Measurements from ENCODE around the gene BRDT. TPM values are rescaled to one million over a fixed set of nuclear protein-coding genes. Genes with fewer than 3 reads are reported as not detected.

The BRDT gene
- total and polyA plus RNA-seq, 2 donors, result under 0.01 to 0.18 TPM

- H3K36me3 ChIP-seq (ENCODE audit: control insufficient read depth in 2 of 2, insufficient read depth in 2 of 2, low read length in 1 of 2), result no peaks in the 10 kb centered on the region
- no peaks in the 10 kb centered on the region for H3K4me1 ChIP-seq (ENCODE audit: control insufficient read depth in 2 of 2, insufficient read depth in 2 of 2, low read length in 2 of 2)
- no peaks in the 10 kb centered on the region for H3K9me3 ChIP-seq (ENCODE audit: control insufficient read depth in 2 of 2, insufficient read depth in 1 of 2, low read length in 1 of 2)
- H3K27ac ChIP-seq (ENCODE audit: low read depth in 1 of 2, low read length in 1 of 2), result no peak overlapping the region
- WGBS, result 97% methylated on average over 4 of the region's 4 CpGs
- no peaks in the 10 kb centered on the region for H3K27me3 ChIP-seq (ENCODE audit: control insufficient read depth in 2 of 2, insufficient read depth in 1 of 2, low read length in 1 of 2)
- no peak overlapping the region for H3K4me3 ChIP-seq (ENCODE audit: low read length in 2 of 2)
- no peak for DNase-seq (ENCODE audit: low read depth in 6 of 9, low spot score in 9 of 9)
Observed at GRCh38 chr1:91925644-91926435, 23.4 kb upstream of the BRDT start.

GRCh38 chr1:91928026-91928425 is 21.2 kb upstream of the BRDT start:
- WGBS, result 100% methylated on average over 2 of the region's 2 CpGs
- Histone ChIP-seq H3K4me3 (ENCODE audit: low read length in 2 of 2) (no peak overlapping the region), H3K27ac (ENCODE audit: low read depth in 1 of 2, low read length in 1 of 2) (no peak overlapping the region), H3K27me3 (ENCODE audit: control insufficient read depth in 2 of 2, insufficient read depth in 1 of 2, low read length in 1 of 2) (no peaks in the 10 kb centered on the region), H3K36me3 (ENCODE audit: control insufficient read depth in 2 of 2, insufficient read depth in 2 of 2, low read length in 1 of 2) (no peaks in the 10 kb centered on the region), H3K4me1 (ENCODE audit: control insufficient read depth in 2 of 2, insufficient read depth in 2 of 2, low read length in 2 of 2) (no peaks in the 10 kb centered on the region), H3K9me3 (ENCODE audit: control insufficient read depth in 2 of 2, insufficient read depth in 1 of 2, low read length in 1 of 2) (no peaks in the 10 kb centered on the region)
- DNase-seq (ENCODE audit: low read depth in 6 of 9, low spot score in 9 of 9), result no peak

- Histone ChIP-seq H3K27me3 (ENCODE audit: control insufficient read depth in 2 of 2, insufficient read depth in 1 of 2, low read length in 1 of 2) (no peaks in the 10 kb centered on the region), H3K27ac (ENCODE audit: low read depth in 1 of 2, low read length in 1 of 2) (no peak overlapping the region), H3K4me1 (ENCODE audit: control insufficient read depth in 2 of 2, insufficient read depth in 2 of 2, low read length in 2 of 2) (no peaks in the 10 kb centered on the region), H3K36me3 (ENCODE audit: control insufficient read depth in 2 of 2, insufficient read depth in 2 of 2, low read length in 1 of 2) (no peaks in the 10 kb centered on the region), H3K9me3 (ENCODE audit: control insufficient read depth in 2 of 2, insufficient read depth in 1 of 2, low read length in 1 of 2) (no peaks in the 10 kb centered on the region), H3K4me3 (ENCODE audit: low read length in 2 of 2) (no peak overlapping the region)
- no peak for DNase-seq (ENCODE audit: low read depth in 6 of 9, low spot score in 9 of 9)
- WGBS, result 88% methylated on average over 2 of the region's 2 CpGs
Observed at GRCh38 chr1:91929250-91929649, 20.0 kb upstream of the BRDT start.

GRCh38 chr1:91937613-91938012 is 11.6 kb upstream of the BRDT start:
- Histone ChIP-seq H3K27me3 (ENCODE audit: control insufficient read depth in 2 of 2, insufficient read depth in 1 of 2, low read length in 1 of 2) (no peaks in the 10 kb centered on the region), H3K9me3 (ENCODE audit: control insufficient read depth in 2 of 2, insufficient read depth in 1 of 2, low read length in 1 of 2) (no peaks in the 10 kb centered on the region), H3K4me3 (ENCODE audit: low read length in 2 of 2) (no peak overlapping the region), H3K4me1 (ENCODE audit: control insufficient read depth in 2 of 2, insufficient read depth in 2 of 2, low read length in 2 of 2) (no peaks in the 10 kb centered on the region), H3K27ac (ENCODE audit: low read depth in 1 of 2, low read length in 1 of 2) (no peak overlapping the region), H3K36me3 (ENCODE audit: control insufficient read depth in 2 of 2, insufficient read depth in 2 of 2, low read length in 1 of 2) (no peaks in the 10 kb centered on the region)
- WGBS, result 97% methylated on average over 10 of the region's 10 CpGs
- DNase-seq (ENCODE audit: low read depth in 6 of 9, low spot score in 9 of 9), result no peak

- Histone ChIP-seq H3K4me3 (ENCODE audit: low read length in 2 of 2) (no peak overlapping the region), H3K27ac (ENCODE audit: low read depth in 1 of 2, low read length in 1 of 2) (no peak overlapping the region), H3K36me3 (ENCODE audit: control insufficient read depth in 2 of 2, insufficient read depth in 2 of 2, low read length in 1 of 2) (no peaks in the 10 kb centered on the region), H3K9me3 (ENCODE audit: control insufficient read depth in 2 of 2, insufficient read depth in 1 of 2, low read length in 1 of 2) (no peaks in the 10 kb centered on the region), H3K27me3 (ENCODE audit: control insufficient read depth in 2 of 2, insufficient read depth in 1 of 2, low read length in 1 of 2) (no peaks in the 10 kb centered on the region), H3K4me1 (ENCODE audit: control insufficient read depth in 2 of 2, insufficient read depth in 2 of 2, low read length in 2 of 2) (no peaks in the 10 kb centered on the region)
- 96% methylated on average over 3 of the region's 3 CpGs for WGBS
- DNase-seq (ENCODE audit: low read depth in 6 of 9, low spot score in 9 of 9), result no peak
Observed at GRCh38 chr1:91940496-91940895, 8.7 kb upstream of the BRDT start.

- no peak overlapping the region for H3K4me3 ChIP-seq (ENCODE audit: low read length in 2 of 2)
- H3K27me3 ChIP-seq (ENCODE audit: control insufficient read depth in 2 of 2, insufficient read depth in 1 of 2, low read length in 1 of 2), result no peaks in the 10 kb centered on the region
- H3K4me1 ChIP-seq (ENCODE audit: control insufficient read depth in 2 of 2, insufficient read depth in 2 of 2, low read length in 2 of 2), result peaks cover 0 to 5% of the 10 kb centered on the region in 2 donors
- no peak overlapping the region for H3K27ac ChIP-seq (ENCODE audit: low read depth in 1 of 2, low read length in 1 of 2)
- DNase-seq (ENCODE audit: low read depth in 6 of 9, low spot score in 9 of 9), result no peak
- no peaks in the 10 kb centered on the region for H3K9me3 ChIP-seq (ENCODE audit: control insufficient read depth in 2 of 2, insufficient read depth in 1 of 2, low read length in 1 of 2)
- no peaks in the 10 kb centered on the region for H3K36me3 ChIP-seq (ENCODE audit: control insufficient read depth in 2 of 2, insufficient read depth in 2 of 2, low read length in 1 of 2)
- over 99% methylated on average over 3 of the region's 3 CpGs for WGBS
Observed at GRCh38 chr1:91944087-91944486, 5.1 kb upstream of the BRDT start.

- no peak overlapping the region for H3K27ac ChIP-seq (ENCODE audit: low read depth in 1 of 2, low read length in 1 of 2)
- no peaks in the 10 kb centered on the region for H3K36me3 ChIP-seq (ENCODE audit: control insufficient read depth in 2 of 2, insufficient read depth in 2 of 2, low read length in 1 of 2)
- H3K4me1 ChIP-seq (ENCODE audit: control insufficient read depth in 2 of 2, insufficient read depth in 2 of 2, low read length in 2 of 2), result peaks cover 0 to 5% of the 10 kb centered on the region in 2 donors
- 81% methylated on average over 4 of the region's 4 CpGs for WGBS
- no peaks in the 10 kb centered on the region for H3K9me3 ChIP-seq (ENCODE audit: control insufficient read depth in 2 of 2, insufficient read depth in 1 of 2, low read length in 1 of 2)
- no peak for DNase-seq (ENCODE audit: low read depth in 6 of 9, low spot score in 9 of 9)
- H3K27me3 ChIP-seq (ENCODE audit: control insufficient read depth in 2 of 2, insufficient read depth in 1 of 2, low read length in 1 of 2), result no peaks in the 10 kb centered on the region
- no peak overlapping the region for H3K4me3 ChIP-seq (ENCODE audit: low read length in 2 of 2)
Observed at GRCh38 chr1:91948097-91948496, 1.1 kb upstream of the BRDT start.

- Histone ChIP-seq H3K27ac (ENCODE audit: low read depth in 1 of 2, low read length in 1 of 2) (no peak overlapping the region), H3K4me1 (ENCODE audit: control insufficient read depth in 2 of 2, insufficient read depth in 2 of 2, low read length in 2 of 2) (peaks cover 0 to 5% of the 10 kb centered on the region in 2 donors), H3K27me3 (ENCODE audit: control insufficient read depth in 2 of 2, insufficient read depth in 1 of 2, low read length in 1 of 2) (no peaks in the 10 kb centered on the region), H3K4me3 (ENCODE audit: low read length in 2 of 2) (no peak overlapping the region), H3K36me3 (ENCODE audit: control insufficient read depth in 2 of 2, insufficient read depth in 2 of 2, low read length in 1 of 2) (no peaks in the 10 kb centered on the region), H3K9me3 (ENCODE audit: control insufficient read depth in 2 of 2, insufficient read depth in 1 of 2, low read length in 1 of 2) (no peaks in the 10 kb centered on the region)
- peak in 3 of 9 donors; percentile 6 to 47 (median 6) for DNase-seq (ENCODE audit: low read depth in 6 of 9, low spot score in 9 of 9)
- 72% methylated on average over 29 of the region's 29 CpGs for WGBS
Observed at GRCh38 chr1:91948501-91949355, 473 bp upstream of the BRDT start.

GRCh38 chr1:91952187-91952586 is 3.0 kb downstream of the BRDT start:
- H3K27ac ChIP-seq (ENCODE audit: low read depth in 1 of 2, low read length in 1 of 2), result no peak overlapping the region
- H3K4me1 ChIP-seq (ENCODE audit: control insufficient read depth in 2 of 2, insufficient read depth in 2 of 2, low read length in 2 of 2), result peaks cover 0 to 5% of the 10 kb centered on the region in 2 donors
- no peak for DNase-seq (ENCODE audit: low read depth in 6 of 9, low spot score in 9 of 9)
- WGBS, result 46% methylated on average over 2 of the region's 2 CpGs
- H3K4me3 ChIP-seq (ENCODE audit: low read length in 2 of 2), result no peak overlapping the region
- no peaks in the 10 kb centered on the region for H3K36me3 ChIP-seq (ENCODE audit: control insufficient read depth in 2 of 2, insufficient read depth in 2 of 2, low read length in 1 of 2)
- no peaks in the 10 kb centered on the region for H3K27me3 ChIP-seq (ENCODE audit: control insufficient read depth in 2 of 2, insufficient read depth in 1 of 2, low read length in 1 of 2)
- no peaks in the 10 kb centered on the region for H3K9me3 ChIP-seq (ENCODE audit: control insufficient read depth in 2 of 2, insufficient read depth in 1 of 2, low read length in 1 of 2)
